A172 (cell line): ENCODE data around the gene CAMTA1. TPM values are rescaled to one million over a fixed set of nuclear protein-coding genes. Genes with fewer than 3 reads are reported as not detected.
A peak's percentile ranks its signal among the peaks of the same experiment; 100 is the strongest.

Source experiments
- DNase-seq: peaks from one replicate; pipeline ENCODE4 v3.0.0-alpha.2; 2015; ENCODE audit warnings: low spot score
- total RNA-seq: library from RNA; depleted of rRNA; stranded (reverse); fragments of >200 nt; shearing (Covaris generic); gene quantifications from 2 replicates; pipeline ENCODE4 v1.2.3, GENCODE V29; 2014

Gene CAMTA1
- total RNA-seq, 1 experiment from 2014 or later, result 97.5 TPM

DNA sequence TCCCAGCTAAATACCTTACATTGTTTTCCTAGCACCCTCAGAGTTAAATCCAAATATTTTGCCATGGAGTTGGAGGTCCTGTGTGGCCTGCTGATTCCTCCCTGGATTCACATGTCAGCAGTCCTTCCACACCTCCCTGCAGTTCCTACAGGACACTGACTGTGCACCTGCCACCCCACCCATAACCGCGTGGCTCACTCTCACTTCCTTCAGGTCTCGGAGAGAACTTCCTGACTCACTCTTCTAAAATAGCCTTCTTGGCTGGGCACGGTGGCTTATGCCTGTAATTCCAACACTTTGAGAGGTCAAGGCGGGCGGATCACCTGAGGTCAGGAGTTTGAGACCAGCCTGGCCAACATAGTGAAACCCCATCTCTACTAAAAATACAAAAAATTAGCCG lies 8.4 kb upstream of the CAMTA1 start:
- DNase-seq, result no peak

DNA sequence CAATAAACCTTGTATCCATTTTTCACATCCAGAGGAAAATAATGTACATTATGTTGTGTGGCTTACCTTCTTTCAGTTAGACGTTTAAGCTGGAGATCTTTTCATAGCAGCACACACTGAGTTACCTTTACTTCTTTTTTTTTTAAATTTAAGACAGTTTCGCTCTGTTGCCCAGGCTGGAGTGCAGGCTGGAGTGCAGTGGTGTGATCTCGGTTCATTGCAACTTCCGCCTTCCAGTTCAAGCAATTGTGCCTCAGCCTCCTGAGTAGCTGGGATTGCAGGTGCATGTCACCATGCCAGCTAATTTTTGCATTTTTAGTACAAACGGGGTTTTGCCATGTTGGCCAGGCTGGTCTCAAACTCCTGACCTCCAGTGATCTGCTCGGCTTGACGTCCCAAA lies 7.4 kb upstream of the CAMTA1 start:
- DNase-seq, result no peak

DNA sequence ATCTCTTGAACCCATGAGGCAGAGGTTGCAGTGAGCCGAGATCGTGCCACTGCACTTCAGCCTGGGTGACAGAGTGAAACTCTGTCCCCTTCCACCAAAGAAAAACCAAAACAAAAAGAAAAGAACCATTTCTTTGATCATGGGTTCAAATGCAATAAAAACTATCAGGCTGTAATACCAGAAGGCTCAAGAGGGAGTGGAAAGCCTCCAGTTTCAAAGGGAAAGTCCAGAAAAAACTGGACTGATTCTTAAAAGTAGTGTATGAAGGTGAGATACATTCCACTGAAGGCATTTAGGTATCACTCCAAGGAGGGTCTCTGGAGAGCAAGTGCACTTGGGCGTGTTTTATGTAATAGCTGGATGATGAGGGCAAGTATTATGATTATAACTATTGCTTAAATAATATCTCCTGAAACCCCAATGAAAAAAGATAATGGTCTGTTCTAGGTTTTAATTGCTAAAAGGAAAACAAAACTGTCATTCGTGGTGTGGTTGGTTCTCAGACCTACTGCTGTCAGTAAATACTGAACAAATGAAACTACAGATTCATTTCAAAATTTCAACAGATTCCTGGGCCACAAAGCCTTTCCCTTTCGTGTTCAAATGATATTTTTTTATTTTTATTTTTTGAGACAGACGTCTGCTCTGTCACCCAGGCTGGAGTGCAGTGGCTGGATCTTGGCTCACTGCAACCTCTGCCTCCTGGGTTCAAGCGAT lies 6.0 kb upstream of the CAMTA1 start:
- no peak for DNase-seq

DNA sequence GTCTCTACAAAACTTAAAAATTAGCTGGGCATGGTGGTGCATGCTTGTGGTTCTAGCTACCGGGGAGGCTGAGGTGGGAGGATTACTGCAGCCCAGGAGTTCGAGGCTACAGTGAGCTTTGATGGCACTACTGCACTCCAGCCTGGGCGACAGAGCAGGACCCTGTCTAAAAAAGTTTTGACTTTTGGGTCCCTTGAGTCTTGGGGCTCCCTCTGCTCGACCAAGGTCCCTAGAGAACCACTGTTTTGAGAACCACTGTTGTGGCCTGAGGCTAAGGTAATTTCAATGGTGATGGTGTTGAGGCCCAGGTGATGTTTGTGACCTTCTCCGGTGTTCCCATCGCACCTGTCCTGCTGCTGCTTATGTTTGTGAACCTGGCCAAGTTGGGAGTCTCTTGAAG lies 3.1 kb upstream of the CAMTA1 start:
- DNase-seq, result no peak

GRCh38 chr1:6783221-6783620 lies 2.0 kb upstream of the CAMTA1 start:
- no peak for DNase-seq

DNA sequence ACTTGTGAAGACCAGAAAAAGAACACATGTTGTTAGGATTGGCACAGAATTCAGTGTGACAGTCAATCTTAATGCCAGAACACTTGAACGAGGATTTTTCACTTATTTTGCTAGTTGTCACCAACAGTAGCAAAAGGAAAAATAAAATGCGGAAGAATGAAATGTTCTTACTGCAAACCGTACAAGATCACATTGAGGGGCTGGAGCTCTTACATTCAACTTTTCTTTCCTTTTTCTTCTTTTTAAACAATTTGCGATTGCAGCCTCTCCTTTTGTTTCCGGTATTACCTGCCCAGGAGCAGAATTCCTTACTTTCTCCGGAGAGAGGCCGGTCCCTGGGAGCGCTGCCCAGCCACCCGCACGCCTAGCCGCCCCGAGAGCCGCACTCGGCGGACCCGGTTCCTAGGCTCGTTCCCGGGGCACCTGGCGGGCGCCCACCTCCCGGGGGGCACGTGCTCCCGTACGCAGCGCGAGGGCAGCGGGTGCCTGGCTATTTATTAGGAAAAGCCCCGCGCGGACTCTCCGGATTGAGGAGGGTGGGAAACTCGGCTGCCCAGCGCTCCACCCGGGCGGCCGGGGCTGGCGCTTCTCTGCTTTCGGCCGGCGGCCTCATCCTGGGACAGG lies 1.2 kb upstream of the CAMTA1 start:
- peak; percentile 5 for DNase-seq

DNA sequence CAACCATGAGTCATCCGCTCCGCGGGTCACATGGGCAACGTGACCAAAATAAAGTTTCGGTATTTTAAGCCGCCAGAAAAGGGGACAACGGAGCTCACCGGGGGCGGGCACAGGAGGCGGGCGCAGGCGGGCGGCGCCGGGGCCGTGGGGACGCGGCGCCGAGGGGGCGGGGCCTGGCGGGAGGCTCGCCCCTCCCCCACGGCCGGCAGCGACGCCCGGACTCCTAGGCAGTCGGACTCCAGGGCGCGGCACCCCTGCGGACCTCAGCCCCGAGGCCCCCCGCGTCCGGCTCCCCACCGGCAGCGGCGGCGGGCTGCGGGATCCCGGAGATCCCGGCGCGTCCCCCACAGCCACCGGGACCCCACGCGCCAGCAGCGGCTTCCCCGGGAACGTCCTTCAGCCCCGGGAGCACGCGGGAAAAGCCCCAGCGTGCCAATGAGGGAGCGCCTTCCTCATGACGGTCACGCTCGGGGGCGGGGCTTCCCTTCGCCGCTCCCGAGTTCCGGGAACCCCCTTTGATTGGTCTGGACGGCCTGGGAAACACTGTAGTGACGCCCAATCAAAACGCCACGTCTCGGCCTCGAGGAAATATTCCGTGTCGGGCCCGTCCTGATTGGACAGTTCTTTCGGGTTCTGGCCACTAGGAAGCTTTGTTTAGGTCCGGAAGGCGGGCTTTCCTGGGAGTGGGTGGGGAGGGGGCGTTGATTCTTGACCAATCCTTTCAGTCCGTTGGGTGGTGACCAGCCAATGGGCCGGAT lies 515 bp upstream of the CAMTA1 start:
- peak; percentile 99 for DNase-seq

DNA sequence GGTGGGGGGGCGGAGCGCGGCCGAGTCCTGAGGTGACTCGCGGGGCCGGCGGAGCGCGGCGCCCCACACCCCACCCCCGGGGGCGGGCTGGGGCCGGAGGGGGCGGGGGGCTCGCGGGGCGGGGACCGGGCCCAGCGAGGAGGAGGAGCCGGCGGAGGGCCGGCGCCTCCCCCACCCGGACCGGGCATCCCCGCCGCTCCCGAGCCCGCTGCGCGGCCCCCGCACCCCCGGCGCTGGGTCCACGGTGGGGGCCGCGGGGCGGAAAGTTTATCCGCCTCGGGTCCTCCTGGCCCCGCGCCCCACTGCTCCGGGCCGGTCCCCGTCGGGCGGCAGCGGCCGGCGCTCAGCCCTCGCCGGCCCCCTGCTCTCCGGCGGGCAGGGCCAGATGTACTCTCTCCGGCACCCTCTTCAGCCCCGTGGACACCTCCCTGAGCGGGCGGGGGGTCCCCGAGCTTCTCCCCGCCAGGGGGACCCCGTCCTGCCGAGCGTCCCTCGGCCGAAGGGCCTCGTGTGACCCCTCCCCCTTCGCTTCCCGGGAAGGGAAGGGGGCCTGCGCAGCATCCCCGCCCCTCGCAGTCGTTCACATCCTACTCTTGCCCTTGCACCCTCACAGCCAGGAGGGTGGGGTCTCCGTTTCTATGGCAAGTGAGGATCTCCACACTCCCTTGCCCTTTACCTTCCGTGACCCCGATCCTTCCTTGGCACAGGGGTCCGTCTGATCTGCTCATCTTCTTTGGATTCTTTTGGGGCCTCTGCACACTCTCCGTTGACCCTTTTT lies 663 bp downstream of the CAMTA1 start:
- DNase-seq, result no peak

GRCh38 chr1:6788946-6789345 lies 3.7 kb downstream of the CAMTA1 start:
- DNase-seq, result no peak

DNA sequence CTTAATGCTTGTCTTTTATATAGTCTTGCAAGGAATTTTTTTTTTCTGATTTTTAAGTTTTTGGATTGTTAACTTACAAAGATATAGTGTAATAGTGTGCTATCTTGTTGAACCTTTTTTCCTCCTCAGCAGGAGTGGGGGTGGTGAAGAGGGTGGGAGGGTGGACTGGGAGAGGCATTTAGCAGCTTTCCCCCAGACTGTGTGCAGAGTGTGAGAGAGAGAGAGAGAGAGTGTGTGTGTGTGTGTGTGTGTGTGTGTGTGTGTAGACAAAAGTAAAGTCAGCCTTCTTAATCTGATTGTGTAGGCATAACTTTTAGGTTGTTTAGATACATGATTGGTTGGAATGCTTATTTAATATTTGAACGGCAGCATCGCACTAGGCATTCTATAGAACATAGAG lies 4.9 kb downstream of the CAMTA1 start:
- no peak for DNase-seq

- peak; percentile 15 for DNase-seq
Measured at GRCh38 chr1:6794164-6794563, 8.9 kb downstream of the CAMTA1 start.

DNA sequence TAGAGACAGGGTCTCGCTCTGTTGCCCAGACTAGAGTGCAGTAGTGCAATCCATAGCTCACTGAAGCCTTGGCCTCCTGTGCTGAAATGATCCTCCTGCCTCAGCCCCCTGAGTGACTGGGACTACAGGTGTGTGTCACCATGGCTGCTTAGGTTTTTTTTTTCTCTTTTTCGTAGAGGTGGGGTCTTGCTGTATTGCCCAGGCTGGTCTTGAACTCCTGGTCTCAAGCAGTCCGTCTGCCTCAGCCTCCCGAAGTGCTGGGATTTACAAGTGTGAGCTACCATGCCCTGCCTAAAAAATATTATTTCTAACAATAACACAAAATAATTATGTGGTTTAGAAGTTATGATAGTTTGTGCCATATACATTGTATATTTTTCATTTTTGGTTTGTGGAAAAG lies 9.9 kb downstream of the CAMTA1 start:
- DNase-seq, result no peak

DNA sequence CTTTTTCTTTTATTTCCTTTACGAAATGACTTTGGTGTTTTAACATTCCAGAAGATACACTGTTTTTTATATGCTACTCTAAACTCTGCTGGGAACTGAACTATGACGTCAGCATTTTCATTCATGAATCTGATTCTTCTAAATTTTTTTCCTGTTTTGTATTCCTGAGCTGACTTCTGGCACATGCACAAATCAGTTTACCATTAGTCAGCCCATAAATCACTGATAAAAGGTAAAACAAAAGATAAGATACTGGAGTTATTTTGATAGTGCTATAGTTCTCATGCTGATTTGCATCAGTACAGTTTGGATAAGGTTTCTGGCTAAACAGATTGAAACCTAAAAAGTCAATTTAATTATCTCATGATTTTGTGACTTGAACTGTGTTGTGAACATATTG lies 10.4 kb downstream of the CAMTA1 start:
- peak; percentile 71 for DNase-seq

DNA sequence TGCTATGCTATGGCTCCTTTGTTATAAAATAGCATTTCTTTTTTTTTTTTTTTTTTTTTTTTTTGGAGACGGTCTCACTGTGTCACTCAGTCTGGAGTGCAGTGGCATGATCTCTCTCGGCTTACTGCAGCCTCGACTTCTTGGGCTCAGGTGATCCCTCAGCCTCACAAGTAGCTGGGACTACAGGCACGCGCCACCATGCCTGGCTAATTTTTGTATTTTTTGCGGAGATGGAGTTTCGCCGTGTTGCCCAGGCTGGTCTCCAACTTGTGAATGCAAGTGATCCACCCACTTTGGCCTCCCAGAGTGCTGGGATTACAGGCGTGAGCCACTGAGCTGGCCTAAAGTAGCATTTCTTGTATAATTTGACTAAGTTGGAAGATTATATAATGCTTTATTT lies 10.8 kb downstream of the CAMTA1 start:
- DNase-seq, result no peak

GRCh38 chr1:6799499-6799898 lies 14.2 kb downstream of the CAMTA1 start:
- no peak for DNase-seq

DNA sequence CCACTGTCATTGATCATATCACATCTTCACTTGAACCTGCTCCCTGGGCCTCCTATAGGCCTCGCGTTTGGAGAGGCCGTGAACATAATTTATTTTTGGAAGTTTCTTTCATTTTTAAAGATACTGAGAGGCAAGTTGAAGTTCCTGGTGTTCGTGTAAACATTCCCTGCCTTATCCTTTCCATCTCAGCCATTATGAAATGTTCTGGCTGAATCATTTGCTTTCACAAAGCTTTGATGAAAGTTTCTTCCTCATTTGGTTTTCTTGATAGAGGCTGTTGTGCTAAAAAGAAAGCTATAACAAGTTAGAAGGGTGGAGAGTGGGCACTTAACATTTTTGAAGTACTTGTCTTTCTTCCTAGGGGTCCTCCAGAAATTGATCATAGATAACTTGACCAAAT lies 15.5 kb downstream of the CAMTA1 start:
- DNase-seq, result no peak

DNA sequence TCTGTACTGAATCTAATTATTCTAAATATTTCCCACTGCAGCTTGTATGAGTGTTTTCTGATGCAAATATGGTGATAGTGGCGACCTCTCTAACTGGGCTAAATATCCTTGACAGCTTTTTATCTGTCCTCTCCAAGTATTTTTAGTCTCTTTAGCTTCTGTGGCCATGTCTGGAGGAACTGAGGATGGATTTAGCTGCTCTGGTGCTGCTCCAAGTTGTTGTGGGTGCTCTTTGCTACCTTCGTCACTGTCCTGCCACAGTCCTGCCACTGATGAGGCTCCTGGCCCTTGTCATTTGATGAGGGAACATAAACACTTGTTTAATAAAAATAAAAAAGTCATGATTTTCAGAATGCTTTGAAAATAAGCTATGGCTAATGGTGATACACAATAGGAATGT lies 15.9 kb downstream of the CAMTA1 start:
- no peak for DNase-seq

DNA sequence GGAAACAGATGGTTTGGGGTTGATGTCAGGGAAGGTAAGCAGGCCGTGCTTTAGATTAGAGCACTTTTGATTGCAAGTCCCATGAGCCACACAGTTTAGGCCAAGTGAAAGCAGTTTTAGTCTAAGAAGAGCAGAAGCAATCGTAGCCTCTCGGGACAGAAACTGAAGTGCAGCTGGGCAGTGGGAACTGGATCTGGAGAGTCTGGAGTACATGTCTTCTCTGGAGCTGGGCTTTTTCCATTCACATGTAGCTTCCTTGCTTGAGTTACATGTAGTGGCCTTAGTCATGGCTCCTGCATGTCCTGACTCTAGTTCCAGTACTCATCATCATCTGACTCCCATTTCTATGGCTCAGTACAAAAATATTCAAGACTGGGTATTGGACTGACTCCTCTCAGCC lies 16.7 kb downstream of the CAMTA1 start:
- DNase-seq, result no peak

GRCh38 chr1:6802454-6802853 lies 17.2 kb downstream of the CAMTA1 start:
- no peak for DNase-seq

- DNase-seq, result no peak
Measured at GRCh38 chr1:6802893-6803292, 17.6 kb downstream of the CAMTA1 start.

- no peak for DNase-seq
Measured at GRCh38 chr1:6803357-6803756, 18.1 kb downstream of the CAMTA1 start.

DNA sequence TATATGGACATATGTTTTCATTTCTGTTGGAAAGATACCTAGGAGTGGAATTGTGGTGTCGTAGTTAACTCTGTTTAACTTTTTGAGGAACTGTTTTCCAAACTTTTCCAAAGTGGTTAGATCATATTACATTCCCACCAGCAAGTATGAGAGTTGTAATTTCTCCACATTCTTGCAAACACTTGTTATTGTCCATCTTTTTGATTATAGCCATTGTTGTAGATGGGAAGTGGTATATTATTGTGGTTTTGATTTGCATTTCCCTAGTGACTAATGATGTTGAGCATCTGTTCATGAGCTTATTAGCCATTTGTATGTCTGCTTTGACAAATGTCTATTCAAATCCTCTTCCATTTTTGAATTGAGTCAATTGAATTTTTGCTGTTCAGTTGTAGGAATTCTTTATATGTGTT lies 19.8 kb downstream of the CAMTA1 start:
- no peak for DNase-seq
